HG02759 (cell line): ENCODE data around the gene BTBD1.

ENCODE experiments used
- ATAC-seq: cut with Tn5 transposase; IDR thresholded peaks from one replicate; pipeline ENCODE4 v1.9.1; 2021; ENCODE audit warnings: mild to moderate bottlenecking, moderate library complexity; ENCODE audit not compliant: unreplicated experiment

The BTBD1 gene

GRCh38 chr15:82999426-82999825 lies 67.6 kb downstream of the BTBD1 start:
- no peak for ATAC-seq

- ATAC-seq, result no peak
These were observed 71.1 kb downstream of the BTBD1 start for GRCh38 chr15:82995938-82996337.

GRCh38 chr15:82995076-82995475 lies 72.0 kb downstream of the BTBD1 start:
- no peak for ATAC-seq

GRCh38 chr15:82993144-82993543 lies 73.9 kb downstream of the BTBD1 start:
- ATAC-seq, result no peak

- no peak for ATAC-seq
These were observed 74.5 kb downstream of the BTBD1 start for GRCh38 chr15:82992436-82992998.

- peak; percentile 24 for ATAC-seq
These were observed 80.6 kb downstream of the BTBD1 start for GRCh38 chr15:82986442-82986780.

- ATAC-seq, result peak; percentile 95
These were observed 81.2 kb downstream of the BTBD1 start, which contains the start of gene RAMAC for GRCh38 chr15:82985688-82986441. RAMAC (plus strand) TSS chr15:82986210; CDS start chr15:82989019, 2,809 bp downstream.

GRCh38 chr15:82980981-82981380 lies 86.1 kb downstream of the BTBD1 start:
- ATAC-seq, result no peak

GRCh38 chr15:82979726-82980125 lies 87.3 kb downstream of the BTBD1 start:
- ATAC-seq, result no peak

GRCh38 chr15:82978438-82978837 lies 88.6 kb downstream of the BTBD1 start:
- no peak for ATAC-seq

GRCh38 chr15:82977076-82977475 lies 90.0 kb downstream of the BTBD1 start:
- no peak for ATAC-seq

GRCh38 chr15:82972990-82973389 lies 94.1 kb downstream of the BTBD1 start:
- no peak for ATAC-seq

GRCh38 chr15:82971218-82971984 lies 95.7 kb downstream of the BTBD1 start:
- no peak for ATAC-seq

GRCh38 chr15:82970696-82971095 lies 96.4 kb downstream of the BTBD1 start:
- ATAC-seq, result no peak

- no peak for ATAC-seq
These were observed 96.9 kb downstream of the BTBD1 start for GRCh38 chr15:82970078-82970686.

- no peak for ATAC-seq
These were observed 97.7 kb downstream of the BTBD1 start for GRCh38 chr15:82969353-82969752.

- ATAC-seq, result no peak
These were observed 99.0 kb downstream of the BTBD1 start for GRCh38 chr15:82968066-82968465.

GRCh38 chr15:82966671-82967071 lies 100.4 kb downstream of the BTBD1 start:
- ATAC-seq, result peak; percentile 73
